ENCODE measurements around the gene TBL1X. TPM values are rescaled to one million over a fixed set of nuclear protein-coding genes. Genes with fewer than 3 reads are reported as not detected.

The TBL1X gene
- total RNA-seq, 1 donor from 2014 or later, result 15.4 TPM

GRCh38 chrX:9789555-9789954 lies 324.7 kb downstream of the TBL1X start:
- no peaks in the 10 kb centered on the region for H3K36me3 ChIP-seq
- H3K27me3 ChIP-seq, result no peaks in the 10 kb centered on the region
- H3K4me1 ChIP-seq, result peaks cover 0 to 2% of the 10 kb centered on the region in 2 donors
- H3K27ac ChIP-seq, result no peak overlapping the region
- no peak for TF ChIP-seq CTCF (IDR thresholded peaks at IDR 0.05)
- intact Hi-C loops (cut with DNase I), result no loop called here
- no peak overlapping the region for H3K4me3 ChIP-seq
- peaks cover 0 to 3% of the 10 kb centered on the region in 2 donors for H3K9me3 ChIP-seq
- DNase-seq (ENCODE audit: low spot score in 2 of 2), result no peak
